ENCODE measurements around the gene ATOH8.

DNA sequence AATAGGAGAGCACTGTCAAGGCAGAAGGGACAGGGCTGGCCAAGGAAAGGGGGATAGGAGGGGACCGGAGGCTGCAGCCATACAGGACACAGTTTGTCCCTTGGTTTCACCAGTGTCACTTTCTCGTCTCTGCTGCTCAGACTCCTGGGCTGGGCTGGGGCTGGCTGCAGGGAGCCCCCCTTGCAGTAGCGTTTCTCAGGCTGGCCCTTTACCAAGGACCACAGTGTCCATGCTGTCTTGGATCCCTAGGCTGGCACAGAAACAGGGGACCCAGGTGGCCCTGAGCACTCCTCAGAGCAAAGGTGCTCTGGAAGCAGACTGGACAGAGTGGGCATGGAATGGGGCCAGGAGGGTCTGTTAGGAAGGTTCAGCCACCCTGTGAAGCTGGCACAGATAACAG lies 34.8 kb downstream of the ATOH8 start:
- TF ChIP-seq POLR2A (IDR thresholded peaks at IDR 0.05): no peak
- no peak for TF ChIP-seq CTCF (IDR thresholded peaks at IDR 0.05)
